Gastrocnemius medialis (tissue), 4 donors: ENCODE data around the gene PRDX1.
"Not testable (repeated sequence)": the region's sequence is repeated elsewhere in the genome, so short reads cannot be mapped to it uniquely, and the experiment has no call there.

Source experiments
- CTCF ChIP-seq, 5 experiments: fragments of 450-650 bp in 3 of 5; fragments of 200-600 bp in 2 of 5; sonication (generic) in 2 of 5; IDR thresholded peaks in 4 of 5; conservative IDR thresholded peaks in 1 of 5; 1 replicate in 4 of 5; 2 replicates in 1 of 5; pipeline ENCODE4 v1.5.1; 2016 to 2019; ENCODE audit warnings: antibody characterized with exemption in 5 of 5, mild to moderate bottlenecking in 3 of 5, moderate library complexity in 3 of 5
- POLR2A ChIP-seq, 2 donors: fragments of 450-650 bp; IDR thresholded peaks; one replicate each; pipeline ENCODE4 v1.6.1; 2017; ENCODE audit warnings: antibody characterized with exemption in 2 of 2, mild to moderate bottlenecking in 2 of 2, moderate library complexity in 2 of 2

GRCh38 chr1:45518366-45518765 lies 3.3 kb downstream of the PRDX1 start:
- TF ChIP-seq CTCF (IDR thresholded peaks at IDR 0.05 in 4 of 5, conservative IDR thresholded peaks at IDR 0.05 in 1 of 5); POLR2A (IDR thresholded peaks at IDR 0.05): not testable (repeated sequence)
